GM19324 (cell line): ENCODE data around the gene SLC39A6.
"Not testable (repeated sequence)": the region's sequence is repeated elsewhere in the genome, so short reads cannot be mapped to it uniquely, and the experiment has no call there.

Experiments used
- ATAC-seq: cut with Tn5 transposase; IDR thresholded peaks from one replicate; pipeline ENCODE4 v1.9.1; 2021; ENCODE audit warnings: mild to moderate bottlenecking, moderate library complexity; ENCODE audit not compliant: unreplicated experiment, low FRiP score

The SLC39A6 gene

GRCh38 chr18:36101943-36102342 is 27.2 kb downstream of the SLC39A6 start:
- no peak for ATAC-seq

- no peak for ATAC-seq
Observed at GRCh38 chr18:36099311-36099710, 29.8 kb downstream of the SLC39A6 start.

DNA sequence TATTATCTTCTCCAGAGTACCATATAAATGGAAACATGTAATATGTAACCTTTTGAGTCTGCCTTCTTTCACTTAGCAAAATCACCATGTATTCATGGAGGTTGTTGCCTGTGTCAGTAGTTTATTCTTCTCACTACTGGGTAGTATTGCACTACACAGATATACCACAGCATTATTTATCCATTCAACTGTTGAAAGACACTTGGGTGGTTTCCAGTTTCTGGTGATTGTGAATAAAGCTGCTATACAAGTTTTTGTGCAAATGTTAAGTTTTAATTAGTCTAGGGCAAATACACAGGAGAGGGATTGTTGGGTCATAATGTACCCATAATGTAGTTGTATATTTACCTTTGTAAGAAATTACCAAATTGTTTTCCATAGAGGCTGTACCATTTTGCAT is 32.2 kb downstream of the SLC39A6 start:
- no peak for ATAC-seq

GRCh38 chr18:36095936-36096519 is 33.1 kb downstream of the SLC39A6 start:
- no peak for ATAC-seq

DNA sequence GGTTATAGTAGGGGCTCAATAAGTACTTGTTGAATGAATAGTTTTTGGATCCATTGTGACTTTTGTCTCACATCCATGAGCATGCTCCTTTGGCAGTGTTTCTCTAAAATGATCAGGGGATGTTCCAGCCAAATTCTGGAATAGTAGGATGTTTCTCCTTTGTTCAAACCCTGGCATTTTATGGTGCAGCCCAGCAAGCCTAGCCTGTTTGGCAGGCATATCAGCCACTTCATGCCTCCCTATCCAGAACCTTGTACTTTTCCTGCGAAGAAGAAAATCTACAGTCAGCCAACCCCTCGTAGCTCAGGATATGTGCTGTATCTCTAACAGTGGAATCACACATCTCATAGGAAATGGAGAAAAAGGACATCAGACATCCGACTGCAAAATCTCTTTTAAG is 34.7 kb downstream of the SLC39A6 start:
- ATAC-seq, result no peak

DNA sequence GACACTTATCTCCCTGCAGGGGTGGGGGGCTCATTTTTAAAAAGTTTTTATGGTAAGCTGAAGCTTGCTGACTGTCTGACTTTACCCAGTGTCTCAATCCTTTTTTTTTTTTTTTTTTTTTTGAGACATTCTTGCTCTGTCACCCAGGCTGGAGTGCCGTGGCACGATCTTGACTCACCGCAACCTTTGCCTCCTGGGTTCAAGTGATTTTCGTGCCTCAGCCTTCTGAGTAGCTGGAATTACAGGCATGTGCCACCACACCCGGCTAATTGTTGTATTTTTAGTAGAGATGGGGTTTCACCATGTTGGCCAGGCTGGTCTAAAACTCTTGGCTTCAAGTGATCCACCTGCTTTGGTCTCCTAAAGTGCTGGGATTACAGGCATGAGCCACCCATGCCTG is 37.0 kb downstream of the SLC39A6 start:
- not testable (repeated sequence) for ATAC-seq

- no peak for ATAC-seq
Observed at GRCh38 chr18:36089001-36089400, 40.1 kb downstream of the SLC39A6 start.

GRCh38 chr18:36088256-36088655 is 40.9 kb downstream of the SLC39A6 start:
- ATAC-seq, result no peak

GRCh38 chr18:36086186-36086585 is 43.0 kb downstream of the SLC39A6 start:
- no peak for ATAC-seq

- no peak for ATAC-seq
Observed at GRCh38 chr18:36085195-36085594, 43.9 kb downstream of the SLC39A6 start.

DNA sequence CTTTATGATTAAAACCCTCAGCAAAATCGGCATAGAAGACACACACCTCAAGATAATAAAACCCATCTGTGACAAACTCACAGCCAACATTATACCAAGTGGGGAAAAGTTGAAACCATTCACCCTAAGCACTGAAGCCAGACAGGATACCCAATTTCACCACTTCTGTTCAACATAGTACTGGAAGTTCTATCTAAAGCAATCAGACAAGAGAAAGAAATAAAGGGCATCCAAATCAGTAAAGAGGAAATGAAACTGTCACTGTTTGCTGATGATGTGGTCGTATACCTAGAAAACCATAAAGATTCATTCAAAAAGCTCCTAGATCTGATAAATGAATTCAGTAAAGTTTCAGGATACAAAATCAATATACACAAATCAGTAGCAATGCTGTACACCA is 45.4 kb downstream of the SLC39A6 start:
- ATAC-seq, result no peak

DNA sequence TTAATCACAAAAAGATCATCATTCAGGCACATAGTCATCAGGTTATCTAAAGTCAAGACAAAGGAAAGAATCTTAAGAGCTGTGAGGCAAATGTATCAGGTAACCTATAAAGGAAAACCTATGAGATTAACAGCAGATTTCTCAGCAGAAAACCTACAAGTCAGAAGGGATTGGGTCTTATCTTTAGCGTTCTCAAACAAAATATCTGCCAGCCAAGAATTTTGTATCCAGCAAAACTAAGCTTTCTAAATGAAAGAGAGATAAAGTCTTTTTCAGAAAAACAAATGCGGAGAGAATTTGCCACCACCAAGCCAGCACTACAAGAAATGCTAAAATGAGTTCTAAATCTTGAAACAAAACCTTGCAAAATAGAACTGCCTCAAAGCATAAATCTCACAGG is 48.0 kb downstream of the SLC39A6 start:
- ATAC-seq, result not testable (repeated sequence)

- no peak for ATAC-seq
Observed at GRCh38 chr18:36078751-36079529, 50.2 kb downstream of the SLC39A6 start.

- ATAC-seq, result not testable (repeated sequence)
Observed at GRCh38 chr18:36077764-36078163, 51.4 kb downstream of the SLC39A6 start.

GRCh38 chr18:36075862-36076587 is 53.1 kb downstream of the SLC39A6 start:
- no peak for ATAC-seq

DNA sequence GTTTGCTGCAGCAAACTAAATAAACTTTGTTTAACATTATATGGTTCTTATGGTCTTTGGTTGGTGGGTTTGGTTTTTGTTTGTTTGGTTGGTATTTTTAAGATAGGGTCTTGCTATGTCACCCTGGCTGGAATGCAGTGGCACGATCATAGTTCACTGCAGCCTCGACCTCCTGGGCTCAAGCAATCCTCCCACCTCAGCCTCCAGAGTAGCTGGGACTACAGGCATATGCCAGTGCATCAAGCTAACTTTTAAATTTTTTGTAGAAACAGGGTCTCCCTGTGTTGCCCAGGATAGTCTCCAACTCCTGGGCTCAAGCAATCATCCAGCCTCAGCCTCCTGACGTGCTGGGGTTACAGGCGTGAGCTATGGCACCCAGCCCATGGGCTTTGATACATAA is 54.7 kb downstream of the SLC39A6 start:
- no peak for ATAC-seq

GRCh38 chr18:36073676-36074075 is 55.5 kb downstream of the SLC39A6 start:
- no peak for ATAC-seq

DNA sequence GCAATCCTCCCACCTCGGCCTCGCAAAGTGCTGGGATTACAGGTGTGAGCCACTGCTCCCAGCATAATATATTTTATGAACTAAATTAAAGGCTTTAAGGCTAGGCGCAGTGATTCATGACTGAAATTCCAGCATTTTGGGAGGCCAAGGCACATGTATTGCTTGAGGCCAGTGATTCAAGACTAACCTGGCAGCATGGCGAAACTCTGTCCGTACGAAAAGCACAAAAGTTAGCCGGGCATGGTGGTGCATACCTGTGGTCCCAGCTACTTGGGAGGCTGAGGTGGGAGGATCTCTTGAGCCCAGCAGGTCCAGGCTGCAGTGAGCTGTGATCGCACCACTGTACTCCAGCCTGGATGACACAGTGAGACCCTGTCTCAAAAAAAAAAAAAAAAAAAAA is 56.7 kb downstream of the SLC39A6 start:
- not testable (repeated sequence) for ATAC-seq

DNA sequence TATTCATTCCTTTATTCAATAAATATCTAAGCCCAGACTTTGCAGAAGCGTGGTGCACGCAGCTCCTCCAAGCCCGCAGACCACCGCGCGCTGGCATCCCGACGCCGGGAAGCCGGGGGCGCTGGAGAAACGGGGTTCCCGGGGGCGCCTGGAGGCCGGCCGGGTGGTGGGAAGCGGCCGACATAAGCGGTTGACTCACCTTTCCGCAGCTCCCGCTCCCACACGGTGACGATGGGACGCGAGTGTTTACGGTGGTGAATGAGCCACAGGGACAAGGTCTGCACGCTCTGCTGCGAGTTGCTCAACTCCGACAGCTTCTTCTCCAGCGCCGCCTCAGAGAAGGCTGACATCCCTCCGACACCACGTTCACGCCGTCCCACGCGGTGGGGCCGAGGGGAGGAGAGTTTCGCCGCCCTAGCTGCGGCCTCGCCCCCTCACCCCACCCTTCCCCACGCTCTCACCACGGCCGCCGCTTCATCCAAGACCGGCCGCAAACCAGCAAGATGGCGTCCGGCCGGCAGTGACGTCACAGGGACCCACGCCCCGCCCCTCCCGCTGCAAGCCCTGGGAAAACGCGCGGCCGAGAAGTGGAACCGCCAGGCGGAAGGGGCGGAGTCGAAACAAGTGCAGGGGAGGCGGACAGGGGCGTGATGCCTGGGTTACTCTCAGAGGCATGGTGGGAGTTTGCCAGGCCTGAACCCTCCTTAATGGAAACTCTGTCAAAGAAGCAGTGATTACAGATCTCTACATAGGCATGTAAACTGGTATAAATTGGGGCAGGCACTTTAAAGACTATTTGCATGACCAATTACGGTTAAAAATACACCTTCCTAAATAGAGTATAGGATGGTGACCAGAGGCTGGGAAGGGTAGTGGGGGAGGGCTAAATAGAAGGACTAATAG is 61.8 kb downstream of the SLC39A6 start, which contains the start of gene RPRD1A:
TSS of gene RPRD1A (minus strand) at position 505 of the 903 bp plus-strand sequence. CDS start at position 350, 155 bp downstream.
- ATAC-seq, result peak; percentile 96

DNA sequence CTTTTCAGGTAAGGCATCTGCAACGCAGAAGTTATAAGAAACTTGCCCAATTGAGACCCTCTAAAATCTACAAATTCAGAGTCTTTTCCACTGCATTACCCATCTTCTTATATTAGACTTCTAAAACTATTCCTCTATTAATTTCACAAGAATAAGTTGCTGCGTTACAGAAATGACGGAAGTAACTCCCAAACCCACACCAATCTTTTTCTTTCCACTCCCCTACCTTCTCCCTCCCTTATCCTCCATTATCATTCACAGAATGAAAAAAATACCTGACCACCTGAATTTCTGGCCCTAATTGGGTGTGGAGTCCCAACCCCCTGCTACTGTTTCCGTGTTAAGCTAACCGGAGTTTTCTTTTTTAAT is 62.5 kb downstream of the SLC39A6 start:
- ATAC-seq, result no peak
